ENCODE results near the gene ALKBH8. TPM values are rescaled to one million over a fixed set of nuclear protein-coding genes. Genes with fewer than 3 reads are reported as not detected.
A peak's percentile ranks its signal among the peaks of the same experiment; 100 is the strongest.

Gene ALKBH8
- total and polyA plus RNA-seq, 2 of the 4 experiments (the other 2 are of a cell fraction): 3.0 to 6.6 TPM

DNA sequence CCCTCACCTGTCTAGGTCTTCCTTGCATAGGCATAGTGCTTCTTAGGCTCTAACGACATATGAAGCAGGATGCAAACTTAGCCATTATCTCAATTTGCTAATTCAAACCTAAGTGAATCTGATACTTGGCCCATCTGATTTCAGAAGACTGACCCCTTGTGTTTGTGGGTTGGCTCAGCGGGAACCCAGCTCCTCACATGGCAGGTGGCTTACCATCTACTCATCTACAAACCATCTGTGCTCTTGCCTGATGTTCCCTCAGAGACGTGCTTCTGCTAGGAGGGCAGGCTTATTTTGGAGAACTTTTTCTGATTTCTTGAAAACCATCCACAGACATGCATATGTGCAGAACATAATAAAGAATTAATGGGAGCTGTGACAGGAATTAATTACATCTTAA lies 40.6 kb upstream of the ALKBH8 start:
- TF ChIP-seq RFX5 (IDR thresholded peaks at IDR 0.05; ENCODE audit: low read depth, low read length): no peak
- TF ChIP-seq, protein P1, sequence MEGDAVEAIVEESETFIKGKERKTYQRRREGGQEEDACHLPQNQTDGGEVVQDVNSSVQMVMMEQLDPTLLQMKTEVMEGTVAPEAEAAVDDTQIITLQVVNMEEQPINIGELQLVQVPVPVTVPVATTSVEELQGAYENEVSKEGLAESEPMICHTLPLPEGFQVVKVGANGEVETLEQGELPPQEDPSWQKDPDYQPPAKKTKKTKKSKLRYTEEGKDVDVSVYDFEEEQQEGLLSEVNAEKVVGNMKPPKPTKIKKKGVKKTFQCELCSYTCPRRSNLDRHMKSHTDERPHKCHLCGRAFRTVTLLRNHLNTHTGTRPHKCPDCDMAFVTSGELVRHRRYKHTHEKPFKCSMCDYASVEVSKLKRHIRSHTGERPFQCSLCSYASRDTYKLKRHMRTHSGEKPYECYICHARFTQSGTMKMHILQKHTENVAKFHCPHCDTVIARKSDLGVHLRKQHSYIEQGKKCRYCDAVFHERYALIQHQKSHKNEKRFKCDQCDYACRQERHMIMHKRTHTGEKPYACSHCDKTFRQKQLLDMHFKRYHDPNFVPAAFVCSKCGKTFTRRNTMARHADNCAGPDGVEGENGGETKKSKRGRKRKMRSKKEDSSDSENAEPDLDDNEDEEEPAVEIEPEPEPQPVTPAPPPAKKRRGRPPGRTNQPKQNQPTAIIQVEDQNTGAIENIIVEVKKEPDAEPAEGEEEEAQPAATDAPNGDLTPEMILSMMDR (conservative IDR thresholded peaks at IDR 0.05; ENCODE audit: low read depth, low read length): 0 out of 2 replicates have a peak, but pooled peaks have one; percentile 8
- no peak for TF ChIP-seq CEBPB (IDR thresholded peaks at IDR 0.05; ENCODE audit: low read depth, low read length)
- H3K9ac ChIP-seq (ENCODE audit: low read depth, low read length): no peak overlapping the region
- dilution Hi-C loops (cut with HindIII; ENCODE audit: low sequenced_read_pairs, unreplicated experiment): no loop called here

More for the DNA sequence above, 40.6 kb upstream of the ALKBH8 start:
- Histone ChIP-seq H2BK5ac (ENCODE audit: low read depth, low read length, poor library complexity, severe bottlenecking) (no peak overlapping the region), H3K4ac (ENCODE audit: low read depth, low read length) (no peak overlapping the region), H4K20me1 (ENCODE audit: insufficient read depth, low read length) (no peaks in the 10 kb centered on the region), H3K56ac (ENCODE audit: extremely low read depth, insufficient read depth, low read length) (no peak overlapping the region), H3K4me1 (ENCODE audit: control insufficient read depth, insufficient read depth, low read length) (no peaks in the 10 kb centered on the region), H2AK9ac (replicated peaks; ENCODE audit: low read depth, low read length, poor library complexity) (no peak overlapping the region), H3K4me2 (ENCODE audit: low read depth, low read length) (no peak overlapping the region), H2BK20ac (ENCODE audit: low read depth, low read length) (no peak overlapping the region), H3K18ac (ENCODE audit: low read depth, low read length) (no peak overlapping the region), H3K9me1 (ENCODE audit: insufficient read depth, low read length) (no peaks in the 10 kb centered on the region), H3K36me3 (ENCODE audit: control insufficient read depth, insufficient read depth, low read length) (no peaks in the 10 kb centered on the region), H3K9me3 (ENCODE audit: control insufficient read depth, insufficient read depth, low read length) (no peaks in the 10 kb centered on the region), H4K91ac (ENCODE audit: insufficient read depth, low read depth, low read length) (no peak overlapping the region), H3K79me1 (ENCODE audit: low read depth in 1 of 2, low read length in 2 of 2) (no peaks in the 10 kb centered on the region), H2AFZ (replicated peaks; ENCODE audit: low read length, poor library complexity) (peak overlapping the region; percentile 47), H3K14ac (replicated peaks; ENCODE audit: low read depth, low read length) (no peak overlapping the region), H4K8ac (ENCODE audit: low read depth in 2 of 2, low read length in 2 of 2) (no peak overlapping the region), H3K27ac (ENCODE audit: insufficient read depth, low read length) (no peak overlapping the region), H3K4me3 (ENCODE audit: insufficient read depth, low read depth, low read length) (no peak overlapping the region), H4K5ac (ENCODE audit: low read depth, low read length) (no peak overlapping the region), H3K27me3 (ENCODE audit: control insufficient read depth, insufficient read depth, low read length) (peaks cover 10% of the 10 kb centered on the region; the same call in 1 of the 2 replicates), H3K23ac (ENCODE audit: low read depth, low read length) (no peak overlapping the region), H2BK120ac (ENCODE audit: low read depth, low read length) (no peak overlapping the region), H2BK15ac (ENCODE audit: low read depth, low read length) (no peak overlapping the region), H2AK5ac (ENCODE audit: low read depth, low read length) (no peak overlapping the region)
- in situ Hi-C loops (cut with MboI; ENCODE audit: low sequenced_read_pairs) (no loop called here), intact Hi-C loops (cut with micrococcal nuclease) (loop anchor here (5.0 kb wide), 1 partner anchor 56 kb away; no protein-coding TSS in a partner anchor)
- ATAC-seq (ENCODE audit: low read depth): no peak
- ChIA-PET CTCF (interaction anchor here (0.8 to 1.1 kb wide), 2 partner anchors 10 to 13 kb away, joined by 3 to 4 read pairs; no protein-coding TSS in a partner anchor), POLR2A (ENCODE audit: unreplicated experiment) (interaction anchor here (0.5 to 1.1 kb wide), 2 partner anchors 42 to 64 kb away, joined by 3 to 4 read pairs; no protein-coding TSS in a partner anchor)
- no CpG with 5 or more reads among the region's 3 CpGs for WGBS, 2 experiments (ENCODE audit: extremely low coverage in 2 of 2, insufficient read length in 1 of 2)
- no TSS peak for BruUV-seq (replicated peaks)
- no peak for DNase-seq
